B cell (primary cell): ENCODE data around the gene SLC25A21. TPM values are rescaled to one million over a fixed set of nuclear protein-coding genes. Genes with fewer than 3 reads are reported as not detected.

Experiments
- ATAC-seq: fragments of 200-7000 bp; cut with Tn5 transposase; one replicate; pipeline ENCODE4 v1.10.0; 2021; ENCODE audit warnings: low read depth, mild to moderate bottlenecking, moderate number of reproducible peaks, moderate library complexity
- CTCF ChIA-PET: fragments of 350-600 bp; sonication (Branson Sonifier 250); formaldehyde crosslinking; loops from one replicate; lab custom pipeline; 2021; ENCODE audit warnings: antibody characterized with exemption, inconsistent platforms; lab: Charles Lee
- POLR2A ChIA-PET: fragments of 350-600 bp; sonication (Branson Sonifier 250); formaldehyde crosslinking; loops from one replicate; lab custom pipeline; 2021; ENCODE audit warnings: antibody characterized with exemption; lab: Charles Lee
- DNase-seq: peaks from one replicate; pipeline ENCODE4 v3.0.0; 2013
- H2AFZ ChIP-seq: 2 replicates; pipeline ENCODE4 v1.6.1; 2012; ENCODE audit warnings: mild to moderate bottlenecking, low read depth, low read length; ENCODE audit not compliant: insufficient read depth, poor library complexity, severe bottlenecking
- H3K27ac ChIP-seq, 2 donors: 1 replicate in 1 of 2; 2 replicates in 1 of 2; pipeline ENCODE4 v1.5.1; 2012 to 2013; ENCODE audit warnings: low read length in 2 of 2, mild to moderate bottlenecking in 2 of 2, moderate library complexity in 1 of 2
- H3K27me3 ChIP-seq, 4 experiments: fragments of 200-600 bp in 1 of 4; sonication (generic) in 1 of 4; replicated peaks in 1 of 4; 1 replicate in 2 of 4; 2 replicates in 2 of 4; pipeline versions ENCODE4 v1.6.1 to v1.7.0; 2013 to 2016; ENCODE audit warnings: low read length in 3 of 4, mild to moderate bottlenecking in 2 of 4, mixed read lengths in 1 of 4, moderate library complexity in 1 of 4; ENCODE audit not compliant: insufficient read depth in 4 of 4, control insufficient read depth in 3 of 4; ENCODE audit errors: control extremely low read depth in 1 of 4
- H3K36me3 ChIP-seq, 2 experiments: replicated peaks in 1 of 2; 1 replicate in 1 of 2; 2 replicates in 1 of 2; pipeline versions ENCODE4 v1.6.1 to v1.7.1; 2013; ENCODE audit warnings: low read length in 1 of 2; ENCODE audit not compliant: insufficient read depth in 2 of 2, control insufficient read depth in 1 of 2; ENCODE audit errors: control extremely low read depth in 1 of 2, extremely low read depth in 1 of 2
- H3K4me1 ChIP-seq, 2 donors: fragments of 200-600 bp in 1 of 2; sonication (generic) in 1 of 2; 1 replicate in 1 of 2; 2 replicates in 1 of 2; pipeline versions ENCODE4 v1.5.1 to v1.6.1; 2013 to 2017; ENCODE audit warnings: low read length in 2 of 2; ENCODE audit not compliant: control insufficient read depth in 2 of 2, insufficient read depth in 2 of 2
- H3K4me2 ChIP-seq: replicated peaks from 2 replicates; pipeline ENCODE3; 2012; ENCODE audit warnings: mild to moderate bottlenecking, low read depth, low read length; ENCODE audit not compliant: poor library complexity, severe bottlenecking
- H3K4me3 ChIP-seq, 5 experiments: fragments of 200-600 bp in 1 of 5; sonication (generic) in 1 of 5; 1 replicate in 3 of 5; 2 replicates in 2 of 5; pipeline versions ENCODE4 v1.5.1 to v1.7.0; 2011 to 2016; ENCODE audit warnings: low read length in 4 of 5, mild to moderate bottlenecking in 4 of 5, low read depth in 2 of 5, control low read depth in 1 of 5, moderate library complexity in 1 of 5; ENCODE audit not compliant: insufficient read depth in 1 of 5; ENCODE audit errors: control extremely low read depth in 1 of 5, extremely low read depth in 1 of 5
- H3K79me2 ChIP-seq: fragments of 200-600 bp; sonication (generic); one replicate; pipeline ENCODE4 v1.6.0; 2016; ENCODE audit warnings: low read length; ENCODE audit not compliant: control insufficient read depth, insufficient read depth
- H3K9ac ChIP-seq: fragments of 200-600 bp; sonication (generic); 2 replicates; pipeline ENCODE4 v1.6.1; 2017; ENCODE audit warnings: mild to moderate bottlenecking, low read length, moderate library complexity
- H3K9me3 ChIP-seq, 3 donors: one replicate each; pipeline versions ENCODE4 v1.6.1 to v1.7.1; 2013; ENCODE audit warnings: low read length in 2 of 3; ENCODE audit not compliant: control insufficient read depth in 2 of 3, insufficient read depth in 1 of 3; ENCODE audit errors: control extremely low read depth in 1 of 3
- H4K20me1 ChIP-seq: 2 replicates; pipeline ENCODE4 v1.6.0; 2012; ENCODE audit warnings: mild to moderate bottlenecking, low read length; ENCODE audit not compliant: insufficient read depth, control insufficient read depth, poor library complexity, severe bottlenecking
- H3K27ac Mint-ChIP-seq: one replicate; pipeline ENCODE4 v1.8.0; 2021; ENCODE audit warnings: mixed read lengths
- H3K27me3 Mint-ChIP-seq: one replicate; pipeline ENCODE4 v1.8.0; 2021; ENCODE audit warnings: mixed read lengths
- H3K4me1 Mint-ChIP-seq: one replicate; pipeline ENCODE4 v1.8.0; 2021; ENCODE audit warnings: mixed read lengths
- H3K4me3 Mint-ChIP-seq: one replicate; pipeline ENCODE4 v1.8.0; 2021; ENCODE audit warnings: mixed read lengths
- H3K9me3 Mint-ChIP-seq: one replicate; pipeline ENCODE4 v1.8.0; 2022; ENCODE audit warnings: mixed read lengths; ENCODE audit not compliant: insufficient read depth
- EZH2 ChIP-seq: IDR thresholded peaks from 2 replicates; pipeline ENCODE4 v1.6.1; 2012; ENCODE audit warnings: borderline replicate concordance, low read depth, mild to moderate bottlenecking, moderate library complexity, low read length; ENCODE audit not compliant: insufficient read depth, poor library complexity, severe bottlenecking
- WGBS: methylation state at CpG from one replicate; pipeline ENCODE4 v1.1.5; 2013; ENCODE audit warnings: missing lambda C conversion rate; ENCODE audit not compliant: insufficient coverage; 5-methylcytosine and 5-hydroxymethylcytosine counted together
- intact Hi-C: fragments of 100-400 bp; cut with micrococcal nuclease; formaldehyde crosslinking; loops from one replicate; pipeline ENCODE4 v1.10.0; 2022
- polyA plus RNA-seq: library from polyadenylated mRNA; depleted of rRNA; stranded (reverse); fragments of >200 nt; gene quantifications from 2 replicates; pipeline ENCODE4 v1.2.3, GENCODE V29; 2012
- total RNA-seq, 2 donors: library from RNA; stranded (reverse); fragments of 120-200 nt in 1 of 2; gene quantifications; 1 replicate in 1 of 2; 2 replicates in 1 of 2; pipeline versions ENCODE4 v1.2.3 to v1.2.4, GENCODE V29; 2013 to 2022
- TF ChIP-seq, protein P1 (sequence below): fragments of 200-600 bp; IDR thresholded peaks from one replicate; pipeline ENCODE4 v1.8.0; 2022; ENCODE audit warnings: antibody characterized with exemption, mild to moderate bottlenecking

SLC25A21 gene
- total and polyA plus RNA-seq, 2 donors (not counting 1 experiment from before 2014, with no cell fraction given), result not detected

DNA sequence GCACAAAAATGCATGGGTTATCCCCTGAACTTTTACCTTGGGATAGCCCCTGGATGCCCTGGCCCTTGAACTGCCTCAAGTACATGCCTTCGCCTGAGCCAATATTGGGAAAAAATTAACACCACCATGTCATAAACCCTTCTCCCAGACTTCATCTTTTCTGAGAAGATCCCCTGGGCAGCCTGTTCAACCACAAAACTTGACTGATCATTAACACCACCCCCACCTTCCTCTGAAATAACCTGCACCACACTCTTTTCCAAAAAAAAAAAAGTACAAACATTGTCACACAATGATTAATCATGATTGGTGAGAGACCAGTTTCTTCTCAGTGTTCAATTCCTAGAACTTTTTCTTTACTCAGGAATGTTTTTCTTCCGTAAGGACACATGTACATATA lies 292.8 kb downstream of the SLC25A21 start:
- Mint-ChIP-seq H3K27ac (no peak overlapping the region), H3K27me3 (no peaks in the 10 kb centered on the region), H3K9me3 (peaks cover 11% of the 10 kb centered on the region), H3K4me1 (no peaks in the 10 kb centered on the region), H3K4me3 (no peak overlapping the region)
- H3K9me3 ChIP-seq, result peaks cover 0 to 3% (median 0%) of the 10 kb centered on the region in 3 donors
- H3K4me3 ChIP-seq, result no peak overlapping the region
- POLR2A ChIA-PET, result no interaction called here
- no peaks in the 10 kb centered on the region for H3K79me2 ChIP-seq
- 82% methylated on average over 1 of the region's 2 CpGs for WGBS
- H4K20me1 ChIP-seq, result no peaks in the 10 kb centered on the region
- H2AFZ ChIP-seq, result no peak overlapping the region
- no peaks in the 10 kb centered on the region for H3K36me3 ChIP-seq
- DNase-seq (no peak), ATAC-seq (no peak)
- no peaks in the 10 kb centered on the region for H3K27me3 ChIP-seq
- H3K9ac ChIP-seq, result no peak overlapping the region
- H3K4me1 ChIP-seq, result no peaks in the 10 kb centered on the region
- intact Hi-C loops, result no loop called here
- CTCF ChIA-PET, result no interaction called here
- H3K4me2 ChIP-seq, result no peak overlapping the region
- no peak overlapping the region for H3K27ac ChIP-seq
- no peak for TF ChIP-seq EZH2
- TF ChIP-seq, protein P1, sequence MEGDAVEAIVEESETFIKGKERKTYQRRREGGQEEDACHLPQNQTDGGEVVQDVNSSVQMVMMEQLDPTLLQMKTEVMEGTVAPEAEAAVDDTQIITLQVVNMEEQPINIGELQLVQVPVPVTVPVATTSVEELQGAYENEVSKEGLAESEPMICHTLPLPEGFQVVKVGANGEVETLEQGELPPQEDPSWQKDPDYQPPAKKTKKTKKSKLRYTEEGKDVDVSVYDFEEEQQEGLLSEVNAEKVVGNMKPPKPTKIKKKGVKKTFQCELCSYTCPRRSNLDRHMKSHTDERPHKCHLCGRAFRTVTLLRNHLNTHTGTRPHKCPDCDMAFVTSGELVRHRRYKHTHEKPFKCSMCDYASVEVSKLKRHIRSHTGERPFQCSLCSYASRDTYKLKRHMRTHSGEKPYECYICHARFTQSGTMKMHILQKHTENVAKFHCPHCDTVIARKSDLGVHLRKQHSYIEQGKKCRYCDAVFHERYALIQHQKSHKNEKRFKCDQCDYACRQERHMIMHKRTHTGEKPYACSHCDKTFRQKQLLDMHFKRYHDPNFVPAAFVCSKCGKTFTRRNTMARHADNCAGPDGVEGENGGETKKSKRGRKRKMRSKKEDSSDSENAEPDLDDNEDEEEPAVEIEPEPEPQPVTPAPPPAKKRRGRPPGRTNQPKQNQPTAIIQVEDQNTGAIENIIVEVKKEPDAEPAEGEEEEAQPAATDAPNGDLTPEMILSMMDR, result no peak

DNA sequence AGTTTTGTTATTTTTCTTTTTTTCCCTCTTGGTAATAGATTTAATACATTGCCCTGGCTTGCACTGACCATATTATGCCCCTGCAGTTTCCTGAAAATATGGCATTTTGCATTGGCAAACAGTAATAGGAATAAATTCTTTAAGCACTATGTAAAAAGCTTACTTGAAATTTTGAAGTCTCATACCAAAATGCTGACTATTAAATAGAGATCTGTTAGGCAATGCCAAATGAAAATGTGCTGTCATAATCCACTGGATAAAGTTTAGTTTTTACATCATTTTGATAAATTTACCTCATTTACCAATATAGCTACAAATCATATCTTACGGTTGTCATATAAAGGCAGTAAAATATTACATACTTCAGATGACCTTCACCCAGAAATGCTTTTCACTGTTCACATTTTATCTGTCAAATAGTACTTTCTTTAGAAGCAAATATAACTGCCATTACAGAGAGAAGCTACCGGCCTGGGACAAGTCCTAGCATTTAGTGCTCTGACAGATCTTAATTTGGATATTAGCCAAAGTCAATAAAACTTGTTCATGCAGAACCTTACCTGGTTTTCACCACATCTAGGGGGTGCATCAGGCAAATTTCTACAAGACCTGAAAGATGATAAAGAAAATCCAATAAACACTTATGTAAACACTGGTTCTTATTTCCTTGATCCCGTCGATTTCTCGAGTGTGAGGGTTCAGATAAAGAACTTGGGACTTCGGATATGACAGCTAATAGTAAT lies 297.8 kb downstream of the SLC25A21 start:
- CTCF ChIA-PET, result no interaction called here
- no peak overlapping the region for H2AFZ ChIP-seq
- no peak overlapping the region for H3K4me3 ChIP-seq
- Mint-ChIP-seq H3K27me3 (no peaks in the 10 kb centered on the region), H3K27ac (no peak overlapping the region), H3K4me3 (no peak overlapping the region), H3K4me1 (no peaks in the 10 kb centered on the region), H3K9me3 (no peaks in the 10 kb centered on the region)
- H3K79me2 ChIP-seq, result no peaks in the 10 kb centered on the region
- no peaks in the 10 kb centered on the region for H3K36me3 ChIP-seq
- WGBS, result 86% methylated on average over 4 of the region's 6 CpGs
- H3K27me3 ChIP-seq, result no peaks in the 10 kb centered on the region
- TF ChIP-seq, protein P1, result no peak
- no peak for TF ChIP-seq EZH2
- H3K4me2 ChIP-seq, result no peak overlapping the region
- DNase-seq (no peak), ATAC-seq (no peak)
- no peaks in the 10 kb centered on the region for H3K4me1 ChIP-seq
- no peak overlapping the region for H3K9ac ChIP-seq
- no peaks in the 10 kb centered on the region for H4K20me1 ChIP-seq
- intact Hi-C loops, result no loop called here
- H3K27ac ChIP-seq, result no peak overlapping the region
- POLR2A ChIA-PET, result no interaction called here
- H3K9me3 ChIP-seq, result no peaks in the 10 kb centered on the region
